Eye (tissue), 1 donor: ENCODE measurements around the gene LDB2.

ENCODE experiments used
- DNase-seq: peaks from one replicate; pipeline ENCODE4 v3.0.0-alpha.2; 2015

The LDB2 gene

GRCh38 chr4:16884673-16885460 lies 13.6 kb downstream of the LDB2 start:
- no peak for DNase-seq

DNA sequence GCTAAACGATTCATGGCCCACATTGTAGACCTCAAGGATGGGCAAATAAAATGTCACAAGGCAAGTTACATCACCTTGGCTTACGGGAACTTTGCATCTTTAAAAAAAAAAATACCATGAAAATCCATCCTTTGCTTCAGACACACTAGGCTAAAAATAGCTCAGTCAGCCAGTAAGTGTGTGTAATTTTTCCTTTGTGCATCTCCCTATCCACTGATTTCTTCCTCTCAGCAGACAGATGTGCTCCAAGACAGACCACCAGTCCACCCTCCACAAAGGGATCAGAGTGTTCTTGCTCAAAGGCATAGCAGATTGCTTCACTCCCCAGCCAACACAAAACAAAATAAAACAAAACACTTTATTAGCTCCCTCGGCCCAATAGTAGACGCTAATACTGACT lies 14.6 kb downstream of the LDB2 start:
- no peak for DNase-seq

DNA sequence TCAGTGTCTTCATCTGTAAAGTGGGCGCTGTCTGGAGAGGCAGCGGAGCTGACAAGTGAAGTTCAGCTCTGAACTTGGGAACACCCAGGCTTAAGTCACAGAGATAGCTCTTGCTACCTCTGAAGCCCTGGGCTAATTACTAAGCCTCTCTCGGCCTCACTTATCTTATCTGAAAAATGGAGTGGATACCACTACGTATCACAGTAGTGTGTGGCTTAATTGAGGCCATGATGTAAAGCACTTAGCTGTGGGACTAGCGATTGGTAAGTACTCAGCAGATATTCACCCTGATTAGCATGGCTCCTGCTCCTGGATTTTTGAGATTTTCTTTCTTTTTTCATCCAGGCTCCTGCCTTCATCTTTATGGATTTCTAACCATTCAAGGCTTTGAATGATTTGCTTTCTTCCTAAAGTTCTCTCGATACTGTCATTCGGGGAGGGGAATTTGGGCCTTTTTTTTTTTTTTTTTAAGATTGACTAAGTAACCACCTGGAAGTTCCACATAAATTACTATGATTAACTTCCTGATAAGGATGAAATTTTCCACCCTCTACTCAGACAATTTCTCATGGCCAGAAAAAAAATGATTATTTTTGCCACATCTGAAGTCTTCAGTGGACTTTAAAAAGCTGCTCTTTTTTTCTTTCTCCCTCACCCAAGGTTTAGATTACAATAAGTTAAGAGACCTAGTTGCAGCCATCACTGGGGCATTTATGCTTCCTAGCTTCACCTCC lies 17.1 kb downstream of the LDB2 start:
- no peak for DNase-seq

DNA sequence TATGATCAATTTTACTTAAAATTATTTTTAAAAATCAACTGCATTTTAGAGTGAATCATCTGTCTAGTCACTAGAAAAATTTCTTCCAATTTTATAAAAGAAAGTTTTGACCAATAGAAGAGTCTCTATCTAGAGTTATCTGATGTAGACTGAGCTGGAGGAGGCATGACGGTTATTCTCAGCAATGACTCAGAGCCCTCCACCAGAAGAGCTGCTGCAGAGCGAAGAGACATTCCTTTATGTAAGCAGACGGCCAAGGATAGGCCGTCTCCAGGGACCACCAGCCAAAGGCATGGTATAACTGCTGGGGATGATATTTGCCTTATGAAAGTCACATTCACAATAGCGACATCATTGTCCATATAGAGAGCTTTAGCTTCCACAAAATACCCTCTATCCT lies 23.0 kb downstream of the LDB2 start:
- DNase-seq: no peak

- DNase-seq: no peak
Measured at GRCh38 chr4:16869594-16870245, 28.7 kb downstream of the LDB2 start.

- no peak for DNase-seq
Measured at GRCh38 chr4:16868674-16869073, 29.8 kb downstream of the LDB2 start.

DNA sequence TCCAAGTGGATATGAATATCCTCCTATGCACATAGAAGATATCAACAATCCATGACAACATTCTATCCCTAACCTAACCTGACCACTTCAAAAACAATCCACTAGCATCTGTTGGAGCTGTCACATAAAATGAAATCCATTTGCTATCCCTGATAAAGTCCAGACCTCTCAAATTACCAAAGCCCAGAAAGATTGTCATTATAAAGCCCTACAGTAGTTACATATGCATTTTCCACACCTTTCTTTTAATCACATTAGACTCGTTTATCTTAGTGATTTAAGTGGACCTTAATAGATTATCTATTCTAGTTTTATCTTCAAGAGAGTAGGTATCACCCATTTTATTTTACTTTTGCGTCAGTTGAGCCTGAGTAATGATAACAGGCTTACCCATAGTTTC lies 30.6 kb downstream of the LDB2 start:
- no peak for DNase-seq

GRCh38 chr4:16866974-16867373 lies 31.5 kb downstream of the LDB2 start:
- no peak for DNase-seq

DNA sequence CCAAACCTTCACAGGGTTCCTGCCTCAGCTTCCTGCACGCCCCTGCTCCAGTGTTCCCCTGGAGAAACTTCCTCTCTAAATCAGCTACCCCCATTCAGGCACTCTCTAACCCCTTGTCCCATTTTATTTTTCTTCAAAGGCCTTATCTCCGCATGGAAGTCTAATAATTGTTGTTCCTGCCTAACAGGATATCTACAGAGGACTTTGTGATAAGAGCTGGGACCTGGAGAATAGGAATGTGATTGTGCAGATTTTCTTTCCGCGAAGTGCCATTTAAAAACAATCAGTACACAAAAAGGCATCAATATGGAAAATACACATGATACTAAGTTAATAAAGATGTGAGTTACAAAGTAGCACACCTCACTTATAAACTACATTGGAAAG lies 32.6 kb downstream of the LDB2 start:
- DNase-seq: no peak

- no peak for DNase-seq
Measured at GRCh38 chr4:16865209-16865896, 33.1 kb downstream of the LDB2 start.

DNA sequence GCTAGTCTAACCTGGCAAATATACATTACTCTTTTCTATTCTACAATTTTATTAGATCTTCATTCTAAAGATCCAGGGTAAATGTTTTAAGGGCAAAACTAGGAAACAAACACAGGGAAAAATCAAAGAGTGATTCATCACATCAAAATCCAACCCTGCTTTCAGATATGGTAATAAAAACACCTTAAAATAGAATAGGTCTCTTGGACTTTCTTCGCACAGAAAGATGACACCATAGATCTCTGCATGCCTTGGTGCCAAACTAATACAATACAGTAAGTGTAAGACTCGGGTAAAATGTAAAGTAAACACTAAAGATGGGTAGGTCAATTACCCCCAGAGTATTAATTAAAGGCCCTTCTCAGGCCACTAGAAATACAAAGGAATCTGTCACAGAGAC lies 34.2 kb downstream of the LDB2 start:
- DNase-seq: no peak

GRCh38 chr4:16862697-16863096 lies 35.7 kb downstream of the LDB2 start:
- DNase-seq: no peak

- peak; percentile 24 for DNase-seq
Measured at GRCh38 chr4:16860516-16860915, 37.9 kb downstream of the LDB2 start.

DNA sequence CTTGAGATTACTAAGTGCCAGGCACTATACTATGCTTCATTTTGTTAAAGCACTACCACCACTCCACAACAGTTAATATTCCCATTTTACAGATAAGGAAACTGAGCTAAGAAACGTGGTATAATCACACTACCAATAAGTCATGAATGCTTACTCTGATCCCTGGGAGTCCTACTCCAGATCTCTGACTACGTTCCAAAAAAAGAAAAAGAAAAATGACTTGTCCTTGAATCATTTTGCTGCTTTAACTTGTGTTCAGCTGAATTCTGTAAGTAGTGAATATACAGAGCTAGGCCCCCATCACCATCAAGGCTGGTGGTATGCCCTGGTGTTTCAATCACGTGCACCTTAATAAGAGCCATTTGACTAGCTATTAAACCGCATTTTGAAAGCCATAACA lies 39.4 kb downstream of the LDB2 start:
- DNase-seq: no peak

DNA sequence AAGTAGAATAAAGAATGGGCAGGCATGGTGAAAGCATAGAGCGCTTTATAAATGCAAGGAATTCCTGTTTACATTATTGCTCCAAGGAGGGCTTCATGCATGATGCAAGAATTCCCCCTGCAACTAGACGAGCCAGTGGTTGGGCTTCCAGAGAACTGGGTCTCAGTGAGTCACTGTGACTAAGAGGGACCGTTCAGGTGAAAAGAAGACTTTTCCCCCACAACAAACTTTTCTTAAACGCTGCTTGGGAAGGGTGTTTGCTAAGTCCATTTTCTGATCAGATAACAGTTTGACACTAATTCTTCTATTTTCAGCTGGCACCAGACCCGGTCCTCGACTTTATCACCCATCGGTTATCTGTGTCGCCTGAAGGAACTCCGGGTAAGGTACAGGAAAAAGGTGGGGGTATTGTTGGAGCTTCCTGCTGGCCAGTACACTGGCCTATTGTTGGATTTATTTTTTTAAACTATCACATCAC lies 40.1 kb downstream of the LDB2 start:
- no peak for DNase-seq

- no peak for DNase-seq
Measured at GRCh38 chr4:16857425-16857824, 41.0 kb downstream of the LDB2 start.

DNA sequence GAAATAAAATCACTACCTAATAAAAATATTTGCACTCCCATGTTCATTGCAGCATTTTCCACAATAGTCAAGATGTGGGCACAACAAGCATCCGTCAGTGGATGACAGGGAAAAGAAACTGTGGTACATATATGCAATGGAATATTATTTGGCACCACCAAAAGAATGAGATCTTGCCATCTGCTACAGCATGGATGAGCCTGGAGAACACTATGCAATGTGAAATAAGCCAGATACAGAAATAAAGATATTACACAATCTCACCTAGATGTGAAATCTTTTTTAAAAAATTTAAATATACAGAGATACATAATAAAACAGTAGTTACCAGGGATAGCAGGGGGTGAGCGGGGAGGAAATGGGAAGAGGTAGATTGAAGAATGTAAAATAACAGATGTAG lies 44.8 kb downstream of the LDB2 start:
- DNase-seq: no peak

DNA sequence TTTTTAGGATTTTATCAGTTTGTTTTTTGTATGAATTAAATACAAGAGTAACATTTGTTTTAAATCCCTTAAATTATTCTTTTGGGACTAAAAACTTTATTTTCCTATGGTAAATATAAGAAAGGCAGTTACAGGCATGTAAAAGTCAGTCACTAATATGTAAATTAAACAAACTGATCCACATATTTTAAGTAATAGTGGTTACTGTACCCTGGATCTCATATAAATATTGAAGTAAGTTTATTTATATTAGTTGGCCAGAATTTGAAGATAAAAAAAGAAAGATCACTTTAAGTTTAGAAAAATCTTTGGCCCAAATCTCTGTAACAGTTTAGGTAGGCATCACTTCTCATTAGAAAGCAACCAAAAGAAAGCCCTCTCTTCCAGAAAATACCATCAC lies 45.8 kb downstream of the LDB2 start:
- DNase-seq: no peak

DNA sequence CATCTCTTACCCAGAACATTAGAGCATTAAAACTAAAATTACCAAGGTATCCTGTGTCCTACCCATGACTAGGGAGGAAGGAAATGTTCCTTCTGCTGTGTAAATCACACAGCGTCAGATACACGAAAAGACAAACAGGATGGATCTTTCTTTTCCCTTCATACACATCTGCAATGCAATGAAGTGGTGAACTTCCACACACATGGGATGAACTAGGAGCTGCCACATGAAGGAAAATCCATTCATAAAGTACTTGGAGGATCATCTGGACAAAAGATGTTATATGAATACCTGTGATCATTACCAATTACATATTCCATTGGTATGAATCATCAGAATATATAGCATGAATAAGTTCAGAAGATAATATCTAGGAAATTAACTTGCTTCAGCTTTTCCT lies 46.2 kb downstream of the LDB2 start:
- DNase-seq: no peak

GRCh38 chr4:16846540-16847117 lies 51.8 kb downstream of the LDB2 start:
- DNase-seq: no peak

GRCh38 chr4:16844816-16845586 lies 53.4 kb downstream of the LDB2 start:
- peak; percentile 65 for DNase-seq
